ENCODE data around the gene SRRM4. TPM values are rescaled to one million over a fixed set of nuclear protein-coding genes. Genes with fewer than 3 reads are reported as not detected.

The SRRM4 gene
- total and polyA plus RNA-seq, 2 experiments from 2014 or later: 0.53 to 0.63 TPM

Other genes with a start within 250 kb of the SRRM4 start
- 4.7 and 4.8 TPM in 2 replicates for gene HSPB8, start 197.4 kb downstream of the SRRM4 start, total RNA-seq (2014; rRNA removed; shearing (Covaris generic))
- 3.5 and 4.3 TPM in 2 replicates for gene HSPB8, start 197.4 kb downstream of the SRRM4 start, polyA plus RNA-seq (2016; fragmentation: Nextera tagmentation; extraction: Ambion mirVana)